Measurements from ENCODE around the gene BIK. TPM values are rescaled to one million over a fixed set of nuclear protein-coding genes. Genes with fewer than 3 reads are reported as not detected.

BIK gene
- total RNA-seq, 1 donor from 2014 or later = 0.87 TPM

DNA sequence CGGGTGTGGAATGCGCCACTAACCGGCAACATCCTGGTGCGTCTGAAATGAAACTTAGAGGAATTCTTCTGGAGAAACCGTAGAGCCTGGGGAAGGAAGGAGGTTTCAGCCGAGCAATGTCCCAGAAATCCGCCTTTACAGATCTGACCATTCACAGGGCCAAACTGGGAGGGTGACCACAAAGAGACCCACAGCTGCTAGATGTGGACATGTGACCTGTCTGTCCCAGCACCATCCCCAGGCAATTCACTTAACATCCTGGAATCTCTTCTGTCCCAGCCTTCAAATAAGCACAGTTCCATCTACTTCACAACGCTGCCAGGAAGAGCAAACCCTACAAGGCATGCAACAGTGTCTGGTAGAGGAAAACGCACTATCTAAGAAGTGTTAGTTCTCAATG lies 22.9 kb downstream of the BIK start:
- no peaks in the 10 kb centered on the region for H3K9me3 ChIP-seq
- no peak overlapping the region for H3K4me3 ChIP-seq
- peaks cover 20% of the 10 kb centered on the region for H3K4me1 ChIP-seq
- TF ChIP-seq, protein P1, sequence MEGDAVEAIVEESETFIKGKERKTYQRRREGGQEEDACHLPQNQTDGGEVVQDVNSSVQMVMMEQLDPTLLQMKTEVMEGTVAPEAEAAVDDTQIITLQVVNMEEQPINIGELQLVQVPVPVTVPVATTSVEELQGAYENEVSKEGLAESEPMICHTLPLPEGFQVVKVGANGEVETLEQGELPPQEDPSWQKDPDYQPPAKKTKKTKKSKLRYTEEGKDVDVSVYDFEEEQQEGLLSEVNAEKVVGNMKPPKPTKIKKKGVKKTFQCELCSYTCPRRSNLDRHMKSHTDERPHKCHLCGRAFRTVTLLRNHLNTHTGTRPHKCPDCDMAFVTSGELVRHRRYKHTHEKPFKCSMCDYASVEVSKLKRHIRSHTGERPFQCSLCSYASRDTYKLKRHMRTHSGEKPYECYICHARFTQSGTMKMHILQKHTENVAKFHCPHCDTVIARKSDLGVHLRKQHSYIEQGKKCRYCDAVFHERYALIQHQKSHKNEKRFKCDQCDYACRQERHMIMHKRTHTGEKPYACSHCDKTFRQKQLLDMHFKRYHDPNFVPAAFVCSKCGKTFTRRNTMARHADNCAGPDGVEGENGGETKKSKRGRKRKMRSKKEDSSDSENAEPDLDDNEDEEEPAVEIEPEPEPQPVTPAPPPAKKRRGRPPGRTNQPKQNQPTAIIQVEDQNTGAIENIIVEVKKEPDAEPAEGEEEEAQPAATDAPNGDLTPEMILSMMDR (IDR thresholded peaks at IDR 0.05) = no peak
- no peaks in the 10 kb centered on the region for H3K27me3 ChIP-seq
- peaks cover 50% of the 10 kb centered on the region for H3K36me3 ChIP-seq
- no peak for ATAC-seq
- intact Hi-C loops (cut with DNase I) = no loop called here
- DNase-seq = no peak
- H3K27ac ChIP-seq = no peak overlapping the region

DNA sequence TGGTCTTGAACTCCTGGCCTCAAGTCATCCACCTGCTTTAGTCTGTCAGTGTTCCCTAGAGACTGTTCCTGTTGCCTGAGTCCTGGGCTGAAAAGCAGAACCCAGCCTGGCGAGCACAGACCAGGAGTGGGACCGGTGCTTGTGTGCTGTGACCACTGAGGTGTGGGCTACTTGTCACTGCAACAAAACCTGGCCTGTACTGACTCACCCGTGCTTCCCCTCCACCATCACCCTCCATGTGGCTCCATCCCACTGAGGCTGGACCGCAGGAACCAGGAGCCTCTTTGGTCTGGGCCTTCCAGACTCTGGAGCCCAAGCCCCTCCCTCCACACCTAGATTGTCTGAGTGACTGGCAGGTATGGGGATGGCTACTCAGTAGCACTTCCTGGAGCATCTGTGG lies 24.0 kb downstream of the BIK start:
- Histone ChIP-seq H3K27ac (no peak overlapping the region), H3K27me3 (no peaks in the 10 kb centered on the region), H3K36me3 (peaks cover 59% of the 10 kb centered on the region), H3K4me1 (peaks cover 13% of the 10 kb centered on the region), H3K4me3 (no peak overlapping the region), H3K9me3 (no peaks in the 10 kb centered on the region)
- ATAC-seq (no peak), DNase-seq (no peak)
- intact Hi-C loops (cut with DNase I) = no loop called here
- TF ChIP-seq, protein P1 (IDR thresholded peaks at IDR 0.05) = no peak

DNA sequence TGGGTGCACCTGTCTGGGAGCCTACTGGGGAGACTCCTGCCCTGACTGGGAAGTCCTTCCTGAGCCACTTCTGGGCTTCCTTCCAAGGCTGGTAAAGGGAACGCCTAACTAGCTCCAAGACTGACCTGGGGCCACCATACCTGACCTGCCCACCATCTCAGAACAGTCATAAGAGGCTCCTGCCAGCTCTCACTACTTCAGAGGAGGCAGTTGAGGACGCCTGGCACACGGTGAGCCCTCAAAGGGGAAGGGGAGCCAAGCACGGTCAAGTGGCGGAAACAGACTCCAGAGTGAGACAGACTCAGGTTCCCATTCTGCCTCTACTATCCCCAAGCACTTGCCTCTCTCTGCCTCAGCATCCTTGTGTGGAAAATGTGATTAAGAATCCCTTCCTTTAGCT lies 25.0 kb downstream of the BIK start:
- Histone ChIP-seq H3K27ac (no peak overlapping the region), H3K4me3 (no peak overlapping the region), H3K27me3 (no peaks in the 10 kb centered on the region), H3K4me1 (peaks cover 13% of the 10 kb centered on the region), H3K9me3 (no peaks in the 10 kb centered on the region), H3K36me3 (peaks cover 67% of the 10 kb centered on the region)
- intact Hi-C loops (cut with DNase I) = no loop called here
- no peak for DNase-seq
- TF ChIP-seq, protein P1 (IDR thresholded peaks at IDR 0.05) = no peak
- peak; percentile 7 for ATAC-seq

DNA sequence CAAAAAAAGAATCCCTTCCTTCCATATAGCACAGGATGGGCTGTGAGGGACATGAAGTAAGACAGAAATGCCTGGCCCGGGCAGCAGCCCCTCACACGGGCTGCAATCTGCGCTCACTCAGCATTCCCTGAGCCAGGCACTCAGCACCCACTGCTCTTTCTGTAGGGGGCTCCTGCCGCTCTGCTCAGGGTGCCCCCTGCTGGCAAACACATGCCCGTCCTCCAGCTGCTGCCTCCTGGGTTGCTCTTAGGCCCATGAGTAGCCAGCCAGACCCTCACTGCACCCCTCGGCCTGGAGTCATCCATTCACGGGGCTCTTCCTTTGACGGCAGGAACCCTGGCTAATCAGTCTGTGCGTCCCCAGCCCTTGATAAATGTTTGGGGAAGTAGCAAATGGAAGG lies 25.7 kb downstream of the BIK start:
- no peak for DNase-seq
- H3K27me3 ChIP-seq = no peaks in the 10 kb centered on the region
- TF ChIP-seq, protein P1 (IDR thresholded peaks at IDR 0.05) = peak; percentile 56
- no peaks in the 10 kb centered on the region for H3K9me3 ChIP-seq
- H3K36me3 ChIP-seq = peaks cover 68% of the 10 kb centered on the region
- intact Hi-C loops (cut with DNase I) = no loop called here
- no peak overlapping the region for H3K27ac ChIP-seq
- peak; percentile 65 for ATAC-seq
- H3K4me1 ChIP-seq = peaks cover 13% of the 10 kb centered on the region
- H3K4me3 ChIP-seq = no peak overlapping the region

DNA sequence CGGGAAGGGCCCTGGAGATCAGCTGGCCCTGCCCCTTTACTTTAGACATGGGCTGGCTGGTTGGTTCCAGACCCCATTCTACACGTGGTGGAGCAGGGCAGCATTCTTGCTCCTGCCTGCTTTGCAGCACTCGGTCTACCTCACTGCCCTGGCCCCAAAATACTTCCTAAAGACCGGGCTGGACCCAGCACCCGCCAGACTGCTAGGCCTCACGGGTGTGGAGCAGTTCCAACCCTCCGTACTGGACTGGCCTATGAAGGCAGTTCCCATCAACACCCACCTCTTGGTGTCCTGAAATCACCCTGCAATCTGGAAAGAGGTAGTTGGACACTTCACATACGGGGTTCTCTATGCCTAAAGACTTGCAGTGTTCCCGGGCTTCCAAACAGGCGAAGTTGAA lies 26.3 kb downstream of the BIK start:
- Histone ChIP-seq H3K4me1 (peaks cover 15% of the 10 kb centered on the region), H3K27ac (no peak overlapping the region), H3K36me3 (peaks cover 68% of the 10 kb centered on the region), H3K9me3 (no peaks in the 10 kb centered on the region), H3K4me3 (no peak overlapping the region), H3K27me3 (no peaks in the 10 kb centered on the region)
- intact Hi-C loops (cut with DNase I) = no loop called here
- ATAC-seq (peak; percentile 7), DNase-seq (no peak)
- TF ChIP-seq, protein P1 (IDR thresholded peaks at IDR 0.05) = no peak
